GM21723 (cell line): ENCODE results near the gene OR52K1.
"Not testable (repeated sequence)": the region's sequence is repeated elsewhere in the genome, so short reads cannot be mapped to it uniquely, and the experiment has no call there.

Experiments used
- ATAC-seq: cut with Tn5 transposase; IDR thresholded peaks from one replicate; pipeline ENCODE4 v1.9.1; 2021; ENCODE audit warnings: mild to moderate bottlenecking, moderate library complexity; ENCODE audit not compliant: unreplicated experiment

OR52K1 gene

GRCh38 chr11:4491405-4491804, 9.0 kb downstream of the OR52K1 start:
- ATAC-seq, result not testable (repeated sequence)

- no peak for ATAC-seq
Observed at GRCh38 chr11:4491878-4492606, 9.6 kb downstream of the OR52K1 start.

GRCh38 chr11:4493480-4493818, 11.0 kb downstream of the OR52K1 start:
- no peak for ATAC-seq

GRCh38 chr11:4495487-4495886, 13.0 kb downstream of the OR52K1 start:
- ATAC-seq, result no peak

- no peak for ATAC-seq
Observed at GRCh38 chr11:4495986-4496385, 13.5 kb downstream of the OR52K1 start.

- no peak for ATAC-seq
Observed at GRCh38 chr11:4496557-4497248, 14.3 kb downstream of the OR52K1 start.

GRCh38 chr11:4508886-4509285, 26.4 kb downstream of the OR52K1 start:
- ATAC-seq, result no peak

- no peak for ATAC-seq
Observed at GRCh38 chr11:4511282-4512245, 29.1 kb downstream of the OR52K1 start.

- ATAC-seq, result no peak
Observed at GRCh38 chr11:4514196-4514595, 31.8 kb downstream of the OR52K1 start.

GRCh38 chr11:4522339-4522738, 39.9 kb downstream of the OR52K1 start:
- no peak for ATAC-seq

- ATAC-seq, result no peak
Observed at GRCh38 chr11:4522752-4523151, 40.3 kb downstream of the OR52K1 start.

GRCh38 chr11:4523666-4524065, 41.2 kb downstream of the OR52K1 start:
- no peak for ATAC-seq

- no peak for ATAC-seq
Observed at GRCh38 chr11:4527926-4528325, 45.5 kb downstream of the OR52K1 start.

GRCh38 chr11:4531686-4532085, 49.2 kb downstream of the OR52K1 start:
- not testable (repeated sequence) for ATAC-seq

- ATAC-seq, result peak; percentile 71
Observed at GRCh38 chr11:4539603-4540219, 57.3 kb downstream of the OR52K1 start.

GRCh38 chr11:4541071-4541470, 58.6 kb downstream of the OR52K1 start:
- ATAC-seq, result no peak
